ENCODE data around the gene IL4. TPM values are rescaled to one million over a fixed set of nuclear protein-coding genes. Genes with fewer than 3 reads are reported as not detected.

IL4 gene
- total RNA-seq, 1 experiment from 2014 or later, result not detected

- H3K4me3 ChIP-seq, result no peak overlapping the region
- no peak for DNase-seq
- no peaks in the 10 kb centered on the region for H3K9me2 ChIP-seq (ENCODE audit: insufficient read depth)
- no peak overlapping the region for H2AFZ ChIP-seq
- H3K9me3 ChIP-seq (ENCODE audit: insufficient read depth, low read depth), result no peaks in the 10 kb centered on the region
- H3K36me3 ChIP-seq (ENCODE audit: low read depth), result no peaks in the 10 kb centered on the region
- intact Hi-C loops (cut with micrococcal nuclease; ENCODE audit: unreplicated experiment), result loop anchor here (5.0 to 10.0 kb wide), 2 partner anchors 189 to 264 kb away; partner anchors contain the start of genes GDF9 and UQCRQ
- TF ChIP-seq EZH2 (IDR thresholded peaks at IDR 0.05; ENCODE audit: low read depth), result no peak
- BruUV-seq (replicated peaks), result no TSS peak
- no peaks in the 10 kb centered on the region for H3K79me2 ChIP-seq (ENCODE audit: low read depth)
- POLR2A ChIA-PET (ENCODE audit: unreplicated experiment), result no interaction called here
- CTCF ChIA-PET, result no interaction called here
- peaks cover 12% of the 10 kb centered on the region; the same call in 1 of the 2 replicates for H3F3A ChIP-seq (ENCODE audit: insufficient read depth, low read depth)
- H3K27me3 ChIP-seq (ENCODE audit: insufficient read depth, low read depth), result no peaks in the 10 kb centered on the region
- H3K4me2 ChIP-seq, result no peak overlapping the region
- no peaks in the 10 kb centered on the region for H4K20me1 ChIP-seq (ENCODE audit: insufficient read depth)
- H3K4me1 ChIP-seq (replicated peaks; ENCODE audit: insufficient read depth), result peaks cover 11% of the 10 kb centered on the region
- H3K27ac ChIP-seq, result no peak overlapping the region
Observed at GRCh38 chr5:132678735-132679134, 4.9 kb downstream of the IL4 start.

GRCh38 chr5:132679166-132679565 lies 5.4 kb downstream of the IL4 start:
- Histone ChIP-seq H3K4me2 (no peak overlapping the region), H3K4me1 (replicated peaks; ENCODE audit: insufficient read depth) (peaks cover 11% of the 10 kb centered on the region), H3K9me2 (ENCODE audit: insufficient read depth) (no peaks in the 10 kb centered on the region), H3K27me3 (ENCODE audit: insufficient read depth, low read depth) (no peaks in the 10 kb centered on the region), H3K9me3 (ENCODE audit: insufficient read depth, low read depth) (no peaks in the 10 kb centered on the region), H3F3A (ENCODE audit: insufficient read depth, low read depth) (peaks cover 12% of the 10 kb centered on the region; the same call in 1 of the 2 replicates), H3K36me3 (ENCODE audit: low read depth) (no peaks in the 10 kb centered on the region), H4K20me1 (ENCODE audit: insufficient read depth) (no peaks in the 10 kb centered on the region), H3K27ac (no peak overlapping the region), H3K4me3 (no peak overlapping the region), H2AFZ (no peak overlapping the region), H3K79me2 (ENCODE audit: low read depth) (no peaks in the 10 kb centered on the region)
- intact Hi-C loops (cut with micrococcal nuclease; ENCODE audit: unreplicated experiment), result loop anchor here (5.0 to 10.0 kb wide), 2 partner anchors 188 to 264 kb away; partner anchors contain the start of genes GDF9 and UQCRQ
- BruUV-seq (replicated peaks), result no TSS peak
- no peak for DNase-seq
- TF ChIP-seq CTCF (conservative IDR thresholded peaks at IDR 0.05), result no peak
- CTCF ChIA-PET, result no interaction called here
- POLR2A ChIA-PET (ENCODE audit: unreplicated experiment), result no interaction called here

GRCh38 chr5:132679717-132680380 lies 6.1 kb downstream of the IL4 start:
- Histone ChIP-seq H3K4me1 (replicated peaks; ENCODE audit: insufficient read depth) (peaks cover 11% of the 10 kb centered on the region), H3K4me3 (no peak overlapping the region), H3K9me3 (ENCODE audit: insufficient read depth, low read depth) (no peaks in the 10 kb centered on the region), H3K4me2 (no peak overlapping the region), H4K20me1 (ENCODE audit: insufficient read depth) (no peaks in the 10 kb centered on the region), H3K9me2 (ENCODE audit: insufficient read depth) (no peaks in the 10 kb centered on the region), H3F3A (ENCODE audit: insufficient read depth, low read depth) (peaks cover 12% of the 10 kb centered on the region; the same call in 1 of the 2 replicates), H2AFZ (no peak overlapping the region), H3K27me3 (ENCODE audit: insufficient read depth, low read depth) (no peaks in the 10 kb centered on the region), H3K27ac (no peak overlapping the region), H3K36me3 (ENCODE audit: low read depth) (no peaks in the 10 kb centered on the region), H3K79me2 (ENCODE audit: low read depth) (no peaks in the 10 kb centered on the region)
- intact Hi-C loops (cut with micrococcal nuclease; ENCODE audit: unreplicated experiment), result loop anchor here (5.0 to 10.0 kb wide), 2 partner anchors 187 to 265 kb away; partner anchors contain the start of genes GDF9 and UQCRQ
- no TSS peak for BruUV-seq (replicated peaks)
- DNase-seq, result no peak
- POLR2A ChIA-PET (ENCODE audit: unreplicated experiment), result no interaction called here
- CTCF ChIA-PET, result interaction anchor here (0.6 kb wide), 1 partner anchor 510 kb away, joined by 3 read pairs; no protein-coding TSS in a partner anchor
- TF ChIP-seq CTCF (conservative IDR thresholded peaks at IDR 0.05) (no peak), EZH2 (IDR thresholded peaks at IDR 0.05; ENCODE audit: low read depth) (no peak)

Data from PC-9 (cell line).